Measurements from ENCODE around the gene SPATS2. TPM values are rescaled to one million over a fixed set of nuclear protein-coding genes. Genes with fewer than 3 reads are reported as not detected.

The SPATS2 gene
- total and polyA plus RNA-seq, 2 donors (not counting 3 experiments of a cell fraction or from before 2014, with no cell fraction given) = 55.8 to 66.5 TPM

GRCh38 chr12:49344486-49345050, 22.7 kb upstream of the SPATS2 start:
- H3K4me3 ChIP-seq (replicated peaks in 1 of 3; ENCODE audit: insufficient read depth in 1 of 3, low read depth in 1 of 3, low read length in 3 of 3) = no peak overlapping the region
- DNase-seq (ENCODE audit: low read depth, low spot score) (no peak), FAIRE-seq (no peak)
- H3K9me1 ChIP-seq (replicated peaks; ENCODE audit: control insufficient read depth, extremely low read depth, insufficient read depth, low read length) = no peaks in the 10 kb centered on the region
- no peaks in the 10 kb centered on the region for H3K36me3 ChIP-seq (ENCODE audit: control insufficient read depth in 2 of 2, extremely low read depth in 1 of 2, insufficient read depth in 2 of 2, low read length in 2 of 2)
- H2AFZ ChIP-seq (ENCODE audit: low read depth, low read length) = no peak overlapping the region
- ChIA-PET CTCF (interaction anchor here (0.7 to 3.8 kb wide), 3 partner anchors 13 to 110 kb away, joined by 3 to 36 read pairs (median 3); no protein-coding TSS in a partner anchor), POLR2A (interaction anchor here (0.6 kb wide), 1 partner anchor 53 kb away, joined by 6 read pairs; no protein-coding TSS in a partner anchor)
- BruUV-seq (replicated peaks) = no TSS peak
- peaks cover 40% of the 10 kb centered on the region for H3K4me1 ChIP-seq (ENCODE audit: control insufficient read depth, extremely low read depth, insufficient read depth, low read length)
- TF ChIP-seq POLR2AphosphoS5 (IDR thresholded peaks at IDR 0.05; ENCODE audit: insufficient read depth, low read depth, low read length) (no peak), MAX (IDR thresholded peaks at IDR 0.05; ENCODE audit: insufficient read depth, insufficient read length) (no peak), CTCF (IDR thresholded peaks at IDR 0.05; ENCODE audit: extremely low read depth in 1 of 2, insufficient read depth in 1 of 2, low read depth in 1 of 2, low read length in 2 of 2) (no peak), POLR2A (IDR thresholded peaks at IDR 0.05; ENCODE audit: low read depth, low read length) (no peak), JUN (IDR thresholded peaks at IDR 0.05; ENCODE audit: borderline replicate concordance, insufficient read depth, insufficient read length, low read depth) (no peak), FOS (IDR thresholded peaks at IDR 0.05; ENCODE audit: borderline replicate concordance, insufficient read depth, low read length) (no peak), MYC (IDR thresholded peaks at IDR 0.05; ENCODE audit: low read depth, low read length) (no peak), GATA2 (IDR thresholded peaks at IDR 0.05; ENCODE audit: insufficient read depth, insufficient read length, low read depth, low read length) (no peak), EZH2 (IDR thresholded peaks at IDR 0.05; ENCODE audit: borderline replicate concordance, low read depth, low read length, severe bottlenecking) (no peak)
- peaks cover 43 to 63% of the 10 kb centered on the region in 2 experiments for H3K27me3 ChIP-seq (ENCODE audit: control insufficient read depth in 2 of 2, insufficient read depth in 2 of 2, low read length in 2 of 2)
- dilution Hi-C loops (cut with MboI; ENCODE audit: extremely low pct_ligation_motif_present, low sequenced_read_pairs) (no loop called here), intact Hi-C loops (cut with micrococcal nuclease) (loop anchor here (10.0 kb wide), 1 partner anchor 400 kb away; the partner anchor contains the start of gene TMBIM6)
- no peak overlapping the region for H3K27ac ChIP-seq (ENCODE audit: insufficient read depth, low read depth, low read length)
- no peak overlapping the region for H3K4me2 ChIP-seq (ENCODE audit: insufficient read depth, low read length)
- H4K20me1 ChIP-seq (replicated peaks; ENCODE audit: control insufficient read depth, extremely low read depth, insufficient read depth, low read length) = no peaks in the 10 kb centered on the region
- no peaks in the 10 kb centered on the region for H3K9me3 ChIP-seq (replicated peaks; ENCODE audit: control insufficient read depth, insufficient read depth, low read length)
- no peak overlapping the region for H3K9ac ChIP-seq (replicated peaks; ENCODE audit: extremely low read depth, insufficient read depth, low read length)
- no peaks in the 10 kb centered on the region for H3K79me2 ChIP-seq (ENCODE audit: control insufficient read depth, insufficient read depth, low read length)

Data from endothelial cell of umbilical vein (primary cell).